GM19238 (cell line): ENCODE results near the gene VIPR2.
"Not testable (repeated sequence)": the region's sequence is repeated elsewhere in the genome, so short reads cannot be mapped to it uniquely, and the experiment has no call there.

Experiments
- DNase-seq: peaks from one replicate; pipeline ENCODE4 v3.0.0; 2011; ENCODE audit warnings: low spot score; ENCODE audit not compliant: insufficient read length

VIPR2 gene

DNA sequence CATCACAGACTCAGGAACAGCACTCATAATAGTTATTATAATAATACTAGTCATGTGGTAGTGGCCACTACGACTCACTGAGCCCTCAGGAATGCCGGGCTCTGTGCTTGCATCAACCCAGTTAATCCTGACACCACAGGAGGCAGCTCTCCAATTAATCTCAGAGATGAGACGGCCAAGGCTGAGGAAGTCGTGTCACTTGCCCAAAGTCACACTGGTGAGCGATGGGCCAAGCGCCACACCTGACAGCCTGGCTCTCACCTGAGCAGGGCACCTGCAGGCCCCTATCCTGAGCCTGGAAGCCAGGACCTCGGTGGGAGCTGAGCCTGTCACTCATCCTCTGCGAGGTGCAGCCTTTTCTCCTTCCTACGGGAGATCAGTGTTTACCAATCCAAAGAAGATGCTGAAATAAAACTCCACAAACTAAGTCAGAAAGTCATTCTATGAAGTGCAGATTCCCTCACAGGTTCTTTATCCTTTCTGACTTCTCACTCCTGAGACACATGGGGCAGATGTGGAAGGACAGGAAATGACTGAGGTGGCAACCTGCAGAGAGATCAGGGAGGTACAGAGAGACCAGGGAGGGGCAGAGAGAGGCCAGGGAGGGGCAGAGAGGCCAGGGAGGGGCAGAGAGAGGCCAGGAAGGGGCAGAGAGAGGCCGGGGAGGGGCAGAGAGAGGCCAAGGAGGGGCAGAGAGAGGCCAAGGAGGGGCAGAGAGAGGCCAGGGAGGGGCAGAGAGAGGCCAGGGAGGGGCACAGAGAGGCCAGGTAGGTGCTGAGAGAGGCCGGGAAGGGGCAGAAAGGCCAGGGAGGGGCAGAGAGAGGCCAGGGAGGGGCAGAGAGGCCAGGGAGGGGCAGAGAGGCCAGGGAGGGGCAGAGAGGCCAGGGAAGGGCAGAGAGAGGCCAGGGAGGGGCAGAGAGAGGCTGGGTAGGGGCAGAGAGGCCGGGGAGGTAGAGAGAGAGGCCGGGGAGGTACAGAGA is 38.5 kb downstream of the VIPR2 start:
- DNase-seq, result no peak

DNA sequence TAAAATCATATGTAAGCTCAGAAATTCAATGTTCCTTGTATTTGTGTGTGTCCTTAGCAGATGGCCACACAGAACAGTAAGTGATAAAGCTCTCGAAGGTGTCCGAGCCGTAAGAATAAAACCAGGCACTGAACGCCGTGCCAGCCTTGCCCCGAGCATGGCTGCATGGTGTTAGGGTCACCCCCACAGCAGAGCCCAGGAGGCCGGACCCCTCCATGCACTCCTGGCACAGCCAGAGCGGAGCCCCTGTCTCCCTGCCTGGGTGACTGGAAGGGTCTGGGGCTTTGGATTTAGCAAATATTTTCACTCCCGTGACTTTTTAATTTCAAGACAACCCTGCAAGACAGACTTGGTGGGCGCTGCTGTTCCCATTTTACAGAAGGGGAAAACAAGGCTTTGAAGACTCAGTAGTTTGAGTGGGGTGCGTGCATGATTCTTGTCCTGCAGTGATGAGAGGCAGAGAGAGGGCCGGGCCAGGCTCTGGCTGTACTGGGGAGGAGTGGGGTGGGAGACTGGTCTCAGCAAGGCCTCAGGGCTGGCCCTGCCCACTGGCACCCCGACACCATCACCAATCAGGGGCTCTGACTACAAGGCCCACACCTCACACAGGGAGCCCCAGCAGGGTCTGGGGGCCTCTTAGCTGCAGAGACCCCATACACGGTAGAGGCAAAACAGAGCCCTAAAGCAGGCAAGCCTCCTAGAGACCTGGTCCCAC is 39.4 kb downstream of the VIPR2 start:
- DNase-seq, result no peak

DNA sequence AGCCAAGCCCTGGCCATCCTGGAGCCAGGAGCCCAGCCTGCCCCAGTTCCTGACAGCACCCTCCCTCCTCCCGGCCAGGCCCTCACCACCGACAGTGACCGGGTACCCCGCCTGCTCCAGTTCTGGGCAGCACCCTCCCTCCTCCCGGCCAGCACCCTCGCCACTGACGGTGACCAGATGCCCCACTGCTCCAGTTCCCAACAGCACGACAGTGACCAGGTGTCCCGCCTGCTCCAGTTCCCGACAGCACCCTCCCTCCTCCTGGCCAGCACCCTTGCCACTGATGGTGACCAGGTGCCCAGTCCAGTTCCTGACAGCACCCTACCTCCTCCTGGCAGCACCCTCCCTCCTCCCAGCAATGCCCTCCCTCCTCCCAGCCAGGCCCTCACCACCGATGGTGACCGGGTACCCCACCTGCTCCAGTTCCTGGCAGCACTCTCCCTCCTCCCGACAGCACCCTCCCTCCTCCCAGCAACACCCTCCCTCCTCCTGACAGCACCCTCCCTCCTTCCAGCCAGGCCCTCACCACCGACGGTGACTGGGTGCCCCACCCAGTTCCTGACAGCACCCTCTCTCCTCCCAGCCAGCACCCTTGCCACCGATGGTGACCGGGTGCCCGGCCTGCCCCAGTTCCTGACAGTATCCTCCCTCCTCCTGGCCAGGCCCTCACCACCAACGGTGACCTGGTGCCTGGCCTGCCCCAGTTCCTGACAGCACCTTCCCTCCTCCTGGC is 40.3 kb downstream of the VIPR2 start:
- no peak for DNase-seq

DNA sequence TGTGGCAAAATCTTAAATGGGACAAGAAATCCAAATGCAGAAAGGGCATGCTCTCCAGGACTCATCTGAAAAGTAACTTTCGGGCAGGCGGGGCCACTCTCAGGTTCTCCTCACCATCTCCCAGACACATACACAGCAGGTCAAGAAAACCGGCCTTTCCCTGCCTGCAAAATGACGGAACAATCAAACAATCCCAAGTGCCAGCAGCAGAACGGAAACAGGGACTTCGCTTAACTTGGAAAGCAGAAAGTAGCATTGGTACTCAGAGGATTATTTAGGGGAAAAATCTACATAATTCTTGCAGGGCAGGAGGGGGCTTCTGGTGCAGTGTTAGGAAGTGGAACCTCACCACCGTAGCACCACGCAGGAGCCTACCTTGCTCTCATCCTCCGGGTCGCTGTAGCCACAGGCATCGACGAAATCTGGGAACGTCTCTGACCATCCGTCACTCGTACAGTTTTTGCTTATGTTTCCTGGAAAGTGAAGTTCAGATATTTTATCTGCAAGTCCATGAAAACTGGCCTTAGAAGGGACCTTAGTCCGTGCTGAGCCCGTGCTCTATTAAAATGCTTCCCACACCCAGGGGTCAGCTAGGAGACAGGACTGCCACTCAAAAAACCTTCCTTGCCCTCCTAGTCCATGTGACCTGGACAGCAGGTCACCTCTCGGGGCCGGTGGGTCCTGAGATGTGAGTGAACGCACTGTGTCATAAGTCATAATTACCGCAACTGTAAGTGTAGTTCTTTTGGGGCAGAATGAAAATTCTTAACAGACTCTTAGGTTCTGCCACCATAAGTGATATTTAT is 41.1 kb downstream of the VIPR2 start:
- DNase-seq, result no peak

DNA sequence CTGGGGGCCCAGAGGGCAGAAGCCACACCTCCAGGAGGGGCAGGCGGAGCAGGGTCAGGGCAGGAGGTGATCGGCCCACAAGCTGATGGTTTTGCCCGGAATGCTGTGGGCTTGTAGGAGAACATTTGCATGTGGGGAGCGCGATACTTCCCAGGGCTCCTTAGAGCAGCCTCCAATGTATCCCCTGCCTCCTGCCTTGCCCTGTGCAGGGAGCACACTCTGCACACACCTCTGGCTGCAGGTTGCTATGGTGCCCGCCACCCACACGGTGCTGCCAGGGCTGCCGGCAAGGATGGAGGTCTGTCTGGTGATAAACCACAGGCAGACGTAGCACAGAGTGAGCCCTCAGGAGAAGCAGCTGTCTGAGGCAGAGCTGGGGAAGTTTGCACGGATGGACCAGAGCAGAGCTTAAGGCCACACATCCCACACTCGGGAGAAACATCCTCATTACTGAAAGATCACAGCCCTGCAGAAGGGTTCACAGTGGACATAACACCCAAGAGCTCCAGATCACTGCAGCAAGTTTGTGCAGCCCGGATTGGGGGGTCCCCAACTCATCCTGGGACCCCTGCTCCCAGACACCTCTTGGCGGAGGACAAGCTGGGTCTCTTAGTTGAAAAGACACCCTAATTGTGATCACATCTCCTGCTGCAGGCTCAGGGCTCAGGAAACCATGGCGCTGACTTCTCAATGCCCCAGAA is 41.8 kb downstream of the VIPR2 start:
- DNase-seq, result no peak

DNA sequence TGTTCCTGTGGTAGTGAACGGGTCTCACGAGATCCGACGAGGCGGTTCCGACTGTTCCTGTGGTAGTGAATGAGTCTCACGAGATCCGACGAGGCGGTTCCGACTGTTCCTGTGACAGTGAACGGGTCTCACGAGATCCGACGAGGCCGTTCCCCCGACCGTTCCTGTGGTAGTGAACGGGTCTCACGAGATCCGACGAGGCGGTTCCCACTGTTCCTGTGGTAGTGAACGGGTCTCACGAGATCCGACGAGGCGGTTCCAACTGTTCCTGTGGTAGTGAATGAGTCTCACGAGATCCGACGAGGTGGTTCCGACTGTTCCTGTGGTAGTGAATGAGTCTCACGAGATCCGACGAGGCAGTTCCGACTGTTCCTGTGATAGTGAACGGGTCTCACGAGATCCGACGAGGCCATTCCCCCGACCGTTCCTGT is 43.0 kb downstream of the VIPR2 start:
- not testable (repeated sequence) for DNase-seq

DNA sequence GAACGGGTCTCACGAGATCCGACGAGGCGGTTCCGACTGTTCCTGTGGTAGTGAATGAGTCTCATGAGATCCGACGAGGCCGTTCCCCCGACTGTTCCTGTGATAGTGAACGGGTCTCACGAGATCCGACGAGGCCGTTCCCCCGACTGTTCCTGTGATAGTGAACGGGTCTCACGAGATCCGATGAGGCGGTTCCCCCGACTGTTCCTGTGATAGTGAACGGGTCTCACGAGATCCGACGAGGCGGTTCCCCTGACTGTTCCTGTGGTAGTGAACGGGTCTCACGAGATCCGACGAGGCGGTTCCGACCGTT is 43.6 kb downstream of the VIPR2 start:
- DNase-seq, result not testable (repeated sequence)

DNA sequence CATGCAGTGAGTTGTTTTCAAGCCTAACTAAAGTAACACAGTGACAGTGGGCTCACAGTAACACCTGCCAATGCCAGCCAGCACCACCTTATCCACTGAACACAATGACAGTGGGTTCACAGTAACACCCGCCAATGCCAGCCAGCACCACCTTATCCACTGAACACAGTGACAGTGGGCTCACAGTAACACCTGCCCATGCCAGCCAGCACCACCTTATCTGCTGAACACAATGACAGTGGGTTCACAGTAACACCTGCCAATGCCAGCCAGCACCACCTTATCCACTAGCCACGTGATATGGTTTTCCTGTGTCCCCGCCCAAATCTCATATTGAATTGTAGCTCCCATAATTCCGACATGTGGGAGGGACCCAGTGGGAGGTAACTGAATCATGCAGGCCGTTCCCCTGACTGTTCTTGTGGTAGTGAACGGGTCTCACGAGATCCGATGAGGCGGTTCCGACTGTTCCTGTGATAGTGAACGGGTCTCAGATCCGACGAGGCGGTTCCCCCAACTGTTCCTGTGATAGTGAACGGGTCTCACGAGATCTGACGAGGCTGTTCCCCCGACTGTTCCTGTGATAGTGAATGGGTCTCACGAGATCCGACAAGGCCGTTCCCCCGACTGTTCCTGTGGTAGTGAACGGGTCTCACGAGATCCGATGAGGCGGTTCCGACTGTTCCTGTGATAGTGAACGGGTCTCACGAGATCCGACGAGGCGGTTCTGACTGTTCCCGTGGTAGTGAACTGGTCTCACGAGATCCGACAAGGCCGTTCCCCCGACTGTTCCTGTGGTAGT is 44.2 kb downstream of the VIPR2 start:
- not testable (repeated sequence) for DNase-seq

DNA sequence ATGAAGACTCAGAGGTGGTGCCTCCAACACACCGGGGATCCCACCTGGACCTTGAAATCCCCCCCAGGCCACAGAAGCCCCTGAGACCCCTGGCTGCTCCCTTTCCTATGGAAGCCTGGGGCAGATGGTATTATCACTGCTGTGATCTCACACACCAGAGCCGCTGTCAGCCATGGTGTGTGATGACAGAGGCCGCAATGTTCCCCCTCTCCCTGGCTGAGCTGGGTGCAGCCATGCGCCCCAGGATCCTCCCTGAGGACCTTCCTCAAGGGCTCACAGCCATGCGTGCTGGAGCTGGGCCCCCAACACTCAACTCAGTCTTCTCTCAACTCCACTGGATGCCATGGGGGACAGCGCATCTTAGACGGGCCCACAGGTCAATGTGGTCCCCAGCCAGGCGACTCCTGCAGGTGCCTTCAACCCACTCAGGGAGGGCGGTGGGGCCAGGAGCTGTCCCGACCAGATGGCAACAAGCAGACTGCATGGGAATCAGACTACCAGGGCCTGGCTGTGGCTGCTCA is 44.9 kb downstream of the VIPR2 start:
- DNase-seq, result no peak

DNA sequence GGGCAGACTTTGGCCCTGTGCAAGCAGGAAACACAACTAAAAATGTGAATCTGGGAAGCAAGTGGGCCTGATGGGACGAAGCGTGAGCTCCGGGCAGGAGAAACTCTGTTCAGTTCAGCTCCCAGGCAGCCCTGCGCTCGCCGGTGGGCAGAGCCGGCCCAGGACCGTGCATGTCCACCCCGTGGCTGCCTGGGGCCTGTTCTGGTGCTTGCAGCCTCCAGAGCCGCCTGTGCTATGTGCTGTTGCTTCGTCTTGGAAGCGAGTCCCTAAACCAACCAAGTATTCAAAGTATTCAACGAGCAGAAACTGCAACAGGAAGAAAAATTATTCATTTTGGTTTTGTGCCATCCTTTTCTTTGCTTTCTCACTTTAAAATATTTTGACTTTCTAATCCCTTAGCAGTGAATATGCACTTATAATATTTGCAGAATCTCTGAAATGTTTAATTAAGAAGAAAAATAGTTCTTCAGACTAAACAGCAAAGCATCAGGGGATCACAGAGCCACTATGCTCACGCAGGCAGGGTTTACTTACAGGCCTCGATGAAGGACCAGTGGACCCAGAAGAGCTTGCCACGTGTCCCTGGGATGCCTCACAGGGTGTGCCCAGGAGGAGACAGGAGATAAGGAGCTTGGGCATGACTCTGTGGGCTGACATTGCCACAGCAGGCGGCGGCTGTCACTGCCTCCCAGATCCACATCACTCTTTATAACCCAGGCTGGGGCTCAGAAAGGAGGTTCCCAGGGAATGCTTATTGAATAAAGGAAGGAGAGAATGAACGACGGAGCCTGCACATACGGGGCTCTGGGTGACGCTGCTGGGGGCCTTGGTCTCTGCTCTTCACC is 45.6 kb downstream of the VIPR2 start:
- no peak for DNase-seq

DNA sequence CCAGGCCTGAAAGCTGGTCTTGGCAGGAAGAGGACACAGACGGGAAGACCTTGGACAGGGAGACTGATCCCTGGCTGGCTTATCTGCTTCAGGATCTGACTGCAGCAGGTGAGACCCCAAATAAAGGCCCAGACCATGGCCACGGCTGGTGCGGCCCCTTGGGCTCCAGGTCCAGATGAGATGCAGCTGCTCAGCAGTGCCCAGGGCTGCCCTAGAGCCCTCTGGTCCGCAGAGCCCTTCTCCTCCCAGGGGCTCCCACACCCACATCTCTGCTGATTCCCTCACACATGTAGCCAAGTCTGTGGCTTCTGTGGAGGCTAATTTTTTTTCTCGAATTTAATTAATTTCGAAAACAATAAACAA is 46.3 kb downstream of the VIPR2 start:
- DNase-seq, result no peak

DNA sequence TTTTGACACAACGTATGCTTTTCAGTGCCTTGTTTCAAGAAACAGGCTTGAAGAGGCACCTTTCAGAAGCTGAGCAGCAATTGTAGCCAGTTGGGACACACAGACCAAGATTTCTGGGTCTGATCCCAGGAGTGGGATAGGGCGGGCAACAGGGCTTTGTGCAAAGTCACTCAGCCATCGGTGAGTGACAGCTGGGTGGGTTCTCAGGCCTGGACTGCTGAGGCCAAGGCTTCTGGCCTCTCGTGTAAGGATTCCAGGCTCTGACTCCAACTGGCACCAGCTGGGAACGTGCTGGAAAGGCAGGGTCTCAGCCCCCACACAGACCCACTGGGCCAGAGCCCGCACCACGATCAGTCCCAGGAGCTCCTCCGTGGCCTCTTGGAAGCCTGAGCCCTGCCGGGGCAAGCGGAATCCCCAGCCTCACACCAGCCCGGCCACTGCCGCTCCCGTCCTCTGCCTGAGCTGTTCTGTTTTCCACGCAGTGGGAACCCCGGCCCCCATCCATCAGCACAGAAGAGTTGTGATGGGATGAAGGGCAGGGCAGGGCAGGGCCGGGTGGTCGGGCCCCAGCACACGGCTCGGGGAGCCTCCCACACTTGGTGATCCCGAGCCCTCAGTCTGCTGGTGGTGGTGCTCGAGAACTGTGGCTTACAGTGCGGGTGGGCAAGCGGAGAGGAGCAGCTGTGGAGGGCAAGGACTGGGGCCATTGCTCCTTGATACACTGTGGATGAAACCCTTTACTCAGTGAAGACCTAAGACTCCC is 46.8 kb downstream of the VIPR2 start:
- no peak for DNase-seq

DNA sequence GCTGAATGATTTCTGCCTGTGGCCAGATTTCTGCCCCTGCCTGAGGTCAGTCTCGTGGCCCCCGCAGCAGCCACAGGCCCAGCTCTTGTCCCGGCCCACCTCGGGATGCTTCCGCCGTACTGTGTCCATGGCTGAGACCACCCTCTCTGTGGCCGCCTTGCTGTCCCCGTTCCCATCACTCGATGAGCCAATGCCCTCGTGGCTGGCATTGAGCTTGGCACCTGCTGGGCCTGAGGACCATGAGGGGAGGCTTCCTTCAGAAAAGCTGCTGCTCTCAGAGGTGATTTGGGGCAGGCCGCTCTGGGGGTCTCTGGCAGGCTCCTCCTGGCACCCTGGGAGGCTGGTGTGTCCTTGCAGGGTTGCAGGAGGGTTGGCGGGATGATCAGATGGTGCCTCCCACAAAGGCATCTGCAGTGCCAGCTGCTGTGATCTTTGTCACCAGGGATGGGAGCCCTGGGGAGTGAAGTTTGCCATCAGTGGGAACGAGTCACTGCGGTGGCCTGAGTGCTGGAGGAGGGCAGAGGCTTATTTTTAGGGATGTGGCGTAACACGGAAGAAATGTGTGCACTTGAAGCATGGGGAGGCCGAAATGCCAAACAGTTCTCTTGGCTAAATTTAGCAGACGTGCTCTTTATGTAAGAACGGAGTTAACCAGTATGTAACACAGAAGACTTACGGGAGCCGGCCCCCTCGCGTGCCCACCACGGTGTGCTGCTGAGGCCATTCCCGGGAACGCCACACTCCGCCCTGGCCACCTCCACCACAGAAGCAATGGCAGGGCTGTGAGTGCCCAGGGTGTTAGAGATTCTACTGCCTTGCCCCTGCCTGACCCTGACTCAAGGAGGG is 47.7 kb downstream of the VIPR2 start:
- no peak for DNase-seq

DNA sequence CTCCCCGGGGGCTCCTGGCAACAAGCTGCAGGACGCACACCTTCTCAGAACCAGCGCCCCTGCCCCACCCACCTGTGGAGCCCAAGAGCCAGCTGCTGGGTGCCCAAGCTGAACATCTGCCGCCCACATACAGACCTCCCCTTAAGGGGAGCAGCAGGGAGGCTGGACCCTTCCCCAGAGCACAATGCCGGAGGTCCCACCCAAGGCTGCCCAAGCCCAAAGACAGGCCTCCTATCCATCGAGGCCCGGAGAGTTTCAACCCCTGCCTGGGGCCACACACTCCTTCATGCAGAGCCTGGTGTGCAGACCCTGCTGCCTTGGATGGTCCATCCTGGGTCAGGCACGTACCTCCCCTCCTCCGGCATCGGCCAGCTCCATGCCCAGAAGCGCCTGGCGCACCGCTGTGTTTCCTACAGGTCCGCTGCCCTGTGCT is 48.7 kb downstream of the VIPR2 start:
- no peak for DNase-seq

DNA sequence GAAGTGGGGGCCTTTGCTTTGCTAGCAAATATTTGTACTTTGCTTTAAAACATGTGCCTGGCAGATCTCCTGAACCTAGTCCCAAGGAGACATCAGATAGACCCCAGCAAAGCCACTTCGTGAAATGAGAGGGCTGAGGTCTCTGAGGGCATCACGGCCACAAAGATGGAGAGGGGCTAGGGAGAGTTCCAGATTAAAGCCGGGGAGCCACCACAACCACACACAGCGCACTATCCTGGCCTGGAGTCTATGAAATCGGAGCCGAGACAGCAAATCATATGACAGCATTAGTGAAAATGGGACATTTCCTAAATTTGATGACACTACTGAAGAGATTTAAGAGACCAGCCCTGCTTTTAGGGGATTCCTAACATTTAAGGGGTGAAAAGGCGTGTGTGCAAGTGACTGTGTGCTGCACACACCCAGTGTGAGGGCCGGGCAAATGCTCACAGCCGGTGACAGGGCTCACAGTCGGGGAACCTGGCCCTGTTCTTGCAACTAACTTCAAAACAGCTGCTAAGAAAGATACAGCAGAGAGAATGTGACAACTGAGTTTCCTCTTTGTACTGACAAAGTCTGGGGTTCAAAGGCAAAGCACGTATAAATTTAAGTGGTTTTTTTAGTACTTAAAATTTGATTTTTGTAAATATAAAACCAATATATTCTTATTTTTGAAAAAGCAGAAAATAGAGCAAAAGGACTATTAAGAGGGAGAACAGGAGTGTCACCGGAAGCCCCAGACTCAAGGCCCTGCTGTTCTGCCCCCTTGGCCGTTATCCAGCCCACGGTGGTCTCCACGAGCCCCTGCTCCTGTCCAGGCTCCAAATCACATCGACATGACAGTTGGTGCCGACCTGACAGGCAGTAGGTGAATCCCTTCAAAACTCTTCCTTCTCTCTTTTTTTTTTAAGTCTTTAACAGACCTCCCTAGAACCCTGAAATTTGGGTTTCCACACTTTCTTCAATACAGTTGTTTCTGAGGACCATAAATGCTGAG is 49.5 kb downstream of the VIPR2 start:
- no peak for DNase-seq
